ENCODE data around the gene LSG1.
A peak's percentile ranks its signal among the peaks of the same experiment; 100 is the strongest.

The LSG1 gene

DNA sequence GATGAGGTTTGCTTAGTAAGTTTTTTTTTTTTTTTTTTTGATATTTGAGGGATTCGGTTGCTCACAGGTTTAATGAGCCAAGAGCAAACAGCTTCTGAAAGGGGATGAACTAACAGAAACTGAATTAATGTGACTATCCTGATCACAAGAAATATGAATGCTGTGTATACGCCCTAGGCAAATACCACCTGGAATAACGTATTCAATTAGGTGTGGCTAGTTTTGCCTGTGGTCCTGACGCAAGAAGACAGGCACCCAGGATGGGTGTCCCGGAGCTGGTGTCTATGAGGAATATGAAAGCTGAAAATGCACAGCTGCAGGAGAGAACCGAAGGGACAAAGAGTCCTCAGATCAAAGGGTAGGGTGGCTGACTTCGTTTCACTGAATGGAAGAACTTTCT, 14.6 kb downstream of the LSG1 start:
- no peak overlapping the region for H3K4me2 ChIP-seq (ENCODE audit: low read length)
- no peaks in the 10 kb centered on the region for H3K36me3 ChIP-seq (ENCODE audit: control insufficient read depth, insufficient read depth, low read length)
- no peak overlapping the region for H3K4me3 ChIP-seq (ENCODE audit: low read depth, low read length)
- H3K27me3 ChIP-seq (ENCODE audit: control insufficient read depth, insufficient read depth, low read length), result no peaks in the 10 kb centered on the region
- TF ChIP-seq, protein P1, sequence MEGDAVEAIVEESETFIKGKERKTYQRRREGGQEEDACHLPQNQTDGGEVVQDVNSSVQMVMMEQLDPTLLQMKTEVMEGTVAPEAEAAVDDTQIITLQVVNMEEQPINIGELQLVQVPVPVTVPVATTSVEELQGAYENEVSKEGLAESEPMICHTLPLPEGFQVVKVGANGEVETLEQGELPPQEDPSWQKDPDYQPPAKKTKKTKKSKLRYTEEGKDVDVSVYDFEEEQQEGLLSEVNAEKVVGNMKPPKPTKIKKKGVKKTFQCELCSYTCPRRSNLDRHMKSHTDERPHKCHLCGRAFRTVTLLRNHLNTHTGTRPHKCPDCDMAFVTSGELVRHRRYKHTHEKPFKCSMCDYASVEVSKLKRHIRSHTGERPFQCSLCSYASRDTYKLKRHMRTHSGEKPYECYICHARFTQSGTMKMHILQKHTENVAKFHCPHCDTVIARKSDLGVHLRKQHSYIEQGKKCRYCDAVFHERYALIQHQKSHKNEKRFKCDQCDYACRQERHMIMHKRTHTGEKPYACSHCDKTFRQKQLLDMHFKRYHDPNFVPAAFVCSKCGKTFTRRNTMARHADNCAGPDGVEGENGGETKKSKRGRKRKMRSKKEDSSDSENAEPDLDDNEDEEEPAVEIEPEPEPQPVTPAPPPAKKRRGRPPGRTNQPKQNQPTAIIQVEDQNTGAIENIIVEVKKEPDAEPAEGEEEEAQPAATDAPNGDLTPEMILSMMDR (IDR thresholded peaks at IDR 0.05), result no peak
- H3K27ac ChIP-seq, result no peak overlapping the region
- H2AFZ ChIP-seq, result no peak overlapping the region
- no peaks in the 10 kb centered on the region for H3K79me2 ChIP-seq
- H3K4me1 ChIP-seq, result no peaks in the 10 kb centered on the region
- no peak overlapping the region for H3K9ac ChIP-seq
- H3K9me3 ChIP-seq (ENCODE audit: control insufficient read depth, low read length), result no peaks in the 10 kb centered on the region

DNA sequence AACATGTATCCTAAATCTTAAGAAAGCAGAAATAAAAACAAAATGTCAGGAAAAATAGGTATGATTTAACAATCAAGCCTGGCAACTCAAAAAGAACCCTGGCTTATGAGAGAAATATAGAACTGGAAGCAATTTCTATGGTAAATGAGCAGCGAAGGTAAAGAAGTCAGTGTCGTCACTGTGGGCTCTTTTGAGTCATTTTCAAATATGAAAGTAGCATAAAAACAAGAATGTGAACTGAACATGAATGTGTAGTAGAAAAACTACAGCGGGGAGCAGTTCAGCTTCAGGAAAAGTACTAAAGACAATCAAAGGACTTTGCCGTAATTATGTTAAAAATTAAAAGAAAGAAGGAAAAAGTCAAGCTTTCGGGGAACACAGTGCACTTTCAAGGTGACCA, 17.5 kb downstream of the LSG1 start:
- Histone ChIP-seq H3K36me3 (ENCODE audit: control insufficient read depth, insufficient read depth, low read length) (no peaks in the 10 kb centered on the region), H2AFZ (no peak overlapping the region), H3K9me3 (ENCODE audit: control insufficient read depth, low read length) (no peaks in the 10 kb centered on the region), H3K79me2 (no peaks in the 10 kb centered on the region), H3K4me1 (no peaks in the 10 kb centered on the region), H3K4me2 (ENCODE audit: low read length) (no peak overlapping the region), H3K9ac (no peak overlapping the region), H3K4me3 (ENCODE audit: low read depth, low read length) (no peak overlapping the region), H3K27ac (no peak overlapping the region), H3K27me3 (ENCODE audit: control insufficient read depth, insufficient read depth, low read length) (no peaks in the 10 kb centered on the region)
- TF ChIP-seq, protein P1 (IDR thresholded peaks at IDR 0.05), result no peak

DNA sequence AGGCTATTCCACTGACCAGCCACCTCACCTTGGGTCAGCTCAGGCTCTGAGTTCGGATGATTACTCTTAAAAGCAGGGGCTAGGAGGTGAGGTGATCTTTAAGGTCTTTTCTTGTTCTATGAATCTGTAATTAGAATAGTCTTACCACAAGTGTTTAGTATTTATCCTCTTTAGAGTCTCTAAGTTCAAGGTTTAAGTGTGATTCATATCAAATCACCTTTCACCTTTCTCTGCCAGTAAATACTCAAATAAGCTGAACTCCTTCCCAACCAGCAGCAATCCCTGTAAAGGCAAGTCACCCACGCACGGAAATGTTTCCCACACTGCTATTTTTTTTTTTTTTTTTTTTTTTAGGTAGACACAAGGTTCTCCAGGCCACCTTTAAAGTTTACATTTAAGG, 24.2 kb downstream of the LSG1 start:
- Histone ChIP-seq H3K27ac (no peak overlapping the region), H3K79me2 (no peaks in the 10 kb centered on the region), H3K9me3 (ENCODE audit: control insufficient read depth, low read length) (no peaks in the 10 kb centered on the region), H3K4me3 (ENCODE audit: low read depth, low read length) (no peak overlapping the region), H3K4me2 (ENCODE audit: low read length) (no peak overlapping the region), H3K36me3 (ENCODE audit: control insufficient read depth, insufficient read depth, low read length) (no peaks in the 10 kb centered on the region), H3K4me1 (no peaks in the 10 kb centered on the region), H2AFZ (no peak overlapping the region), H3K27me3 (ENCODE audit: control insufficient read depth, insufficient read depth, low read length) (no peaks in the 10 kb centered on the region), H3K9ac (no peak overlapping the region)
- TF ChIP-seq, protein P1 (IDR thresholded peaks at IDR 0.05), result no peak

DNA sequence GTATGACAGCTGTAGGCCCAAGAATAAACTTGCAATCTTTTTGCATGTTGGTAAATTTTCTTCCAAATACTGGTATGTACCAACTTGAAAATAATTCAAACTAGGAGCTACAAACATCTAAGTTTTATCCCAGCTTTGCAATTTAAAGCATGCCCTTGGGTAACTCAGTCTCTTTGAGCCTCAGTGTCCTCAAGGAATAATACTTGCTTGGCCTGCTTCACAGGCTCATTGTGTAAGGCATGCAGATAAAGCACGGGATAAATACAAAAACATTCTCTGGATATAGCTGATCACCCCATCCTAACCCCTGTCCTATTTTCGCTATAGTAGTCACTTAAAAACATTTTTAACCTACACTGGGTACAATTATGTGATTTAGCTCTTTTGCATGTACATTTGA, 29.2 kb downstream of the LSG1 start:
- H3K9ac ChIP-seq, result no peak overlapping the region
- TF ChIP-seq, protein P1 (IDR thresholded peaks at IDR 0.05), result no peak
- no peaks in the 10 kb centered on the region for H3K79me2 ChIP-seq
- no peaks in the 10 kb centered on the region for H3K4me1 ChIP-seq
- no peaks in the 10 kb centered on the region for H3K27me3 ChIP-seq (ENCODE audit: control insufficient read depth, insufficient read depth, low read length)
- no peaks in the 10 kb centered on the region for H3K36me3 ChIP-seq (ENCODE audit: control insufficient read depth, insufficient read depth, low read length)
- no peak overlapping the region for H3K4me3 ChIP-seq (ENCODE audit: low read depth, low read length)
- H3K9me3 ChIP-seq (ENCODE audit: control insufficient read depth, low read length), result no peaks in the 10 kb centered on the region
- H3K4me2 ChIP-seq (ENCODE audit: low read length), result no peak overlapping the region
- no peak overlapping the region for H3K27ac ChIP-seq
- H2AFZ ChIP-seq, result no peak overlapping the region

DNA sequence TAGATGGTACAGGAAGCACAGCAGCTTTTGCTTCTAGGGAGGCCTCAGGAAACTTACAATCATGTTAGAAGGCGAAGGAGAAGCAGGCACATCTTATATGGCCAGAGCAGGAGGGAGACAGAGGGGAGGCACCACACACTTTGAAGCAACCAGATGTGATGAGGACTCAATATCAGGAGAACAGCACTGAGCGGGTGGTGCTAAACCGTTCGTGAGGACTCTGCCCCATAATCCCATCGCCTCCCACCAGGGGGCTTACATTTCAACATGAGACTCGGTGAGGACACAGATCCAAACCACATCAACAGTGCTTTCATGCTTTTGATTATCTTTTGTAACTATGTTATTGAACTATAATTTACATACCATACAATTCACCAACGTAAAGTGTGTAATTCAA, 31.2 kb downstream of the LSG1 start:
- TF ChIP-seq, protein P1 (IDR thresholded peaks at IDR 0.05), result no peak
- H3K9me3 ChIP-seq (ENCODE audit: control insufficient read depth, low read length), result no peaks in the 10 kb centered on the region
- H2AFZ ChIP-seq, result no peak overlapping the region
- H3K79me2 ChIP-seq, result no peaks in the 10 kb centered on the region
- H3K4me1 ChIP-seq, result no peaks in the 10 kb centered on the region
- H3K27me3 ChIP-seq (ENCODE audit: control insufficient read depth, insufficient read depth, low read length), result no peaks in the 10 kb centered on the region
- H3K4me2 ChIP-seq (ENCODE audit: low read length), result no peak overlapping the region
- no peaks in the 10 kb centered on the region for H3K36me3 ChIP-seq (ENCODE audit: control insufficient read depth, insufficient read depth, low read length)
- H3K27ac ChIP-seq, result peak overlapping the region; percentile 25
- H3K9ac ChIP-seq, result no peak overlapping the region
- no peak overlapping the region for H3K4me3 ChIP-seq (ENCODE audit: low read depth, low read length)
